Measurements from ENCODE around the gene NAGA. TPM values are rescaled to one million over a fixed set of nuclear protein-coding genes. Genes with fewer than 3 reads are reported as not detected.
A peak's percentile ranks its signal among the peaks of the same experiment; 100 is the strongest.
"Not testable (repeated sequence)": the region's sequence is repeated elsewhere in the genome, so short reads cannot be mapped to it uniquely, and the experiment has no call there.

The NAGA gene
- total and polyA plus RNA-seq, 2 donors (not counting 1 experiment from before 2014, with no cell fraction given): 24.5 to 43.4 TPM

DNA sequence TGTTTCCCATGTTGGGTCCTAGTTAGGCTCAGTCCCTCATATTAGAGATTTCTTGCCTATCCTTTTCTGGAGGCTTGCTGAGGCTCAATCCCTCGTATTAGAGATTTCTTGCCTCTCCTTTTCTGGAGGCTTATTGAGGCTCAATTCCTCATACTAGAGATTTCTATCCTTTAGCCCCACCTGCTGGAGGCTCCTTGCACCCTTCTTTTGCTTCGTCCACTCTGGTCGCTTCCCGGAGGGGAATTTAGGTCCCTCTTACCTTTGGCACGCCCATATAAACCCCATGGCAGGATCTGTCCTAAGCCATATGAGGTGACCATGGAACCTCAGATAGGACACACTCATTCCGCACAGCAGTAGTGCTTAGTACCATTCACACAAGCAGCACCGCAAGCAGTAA, 44.1 kb upstream of the NAGA start:
- no peak overlapping the region for H3K4me2 ChIP-seq (ENCODE audit: extremely low read depth, insufficient read depth, low read length)
- H3K9ac ChIP-seq (ENCODE audit: insufficient read depth, low read length): no peak overlapping the region
- no peaks in the 10 kb centered on the region for H4K20me1 ChIP-seq (ENCODE audit: control insufficient read depth, extremely low read depth, insufficient read depth, low read length)
- no peaks in the 10 kb centered on the region for H3K36me3 ChIP-seq (ENCODE audit: control insufficient read depth, insufficient read depth, low read length)
- H3K4me3 ChIP-seq (replicated peaks in 1 of 4; ENCODE audit: control extremely low read depth in 1 of 4, insufficient read depth in 1 of 4, low read depth in 3 of 4, low read length in 4 of 4): no peak overlapping the region
- peak in 1 of 2 donors; percentile 52 for DNase-seq (ENCODE audit: low read depth in 2 of 2)
- H3K27me3 ChIP-seq (ENCODE audit: control insufficient read depth, insufficient read depth, low read length): no peaks in the 10 kb centered on the region
- H3K27ac ChIP-seq (ENCODE audit: insufficient read depth, low read length): no peak overlapping the region
- TF ChIP-seq, protein P1, sequence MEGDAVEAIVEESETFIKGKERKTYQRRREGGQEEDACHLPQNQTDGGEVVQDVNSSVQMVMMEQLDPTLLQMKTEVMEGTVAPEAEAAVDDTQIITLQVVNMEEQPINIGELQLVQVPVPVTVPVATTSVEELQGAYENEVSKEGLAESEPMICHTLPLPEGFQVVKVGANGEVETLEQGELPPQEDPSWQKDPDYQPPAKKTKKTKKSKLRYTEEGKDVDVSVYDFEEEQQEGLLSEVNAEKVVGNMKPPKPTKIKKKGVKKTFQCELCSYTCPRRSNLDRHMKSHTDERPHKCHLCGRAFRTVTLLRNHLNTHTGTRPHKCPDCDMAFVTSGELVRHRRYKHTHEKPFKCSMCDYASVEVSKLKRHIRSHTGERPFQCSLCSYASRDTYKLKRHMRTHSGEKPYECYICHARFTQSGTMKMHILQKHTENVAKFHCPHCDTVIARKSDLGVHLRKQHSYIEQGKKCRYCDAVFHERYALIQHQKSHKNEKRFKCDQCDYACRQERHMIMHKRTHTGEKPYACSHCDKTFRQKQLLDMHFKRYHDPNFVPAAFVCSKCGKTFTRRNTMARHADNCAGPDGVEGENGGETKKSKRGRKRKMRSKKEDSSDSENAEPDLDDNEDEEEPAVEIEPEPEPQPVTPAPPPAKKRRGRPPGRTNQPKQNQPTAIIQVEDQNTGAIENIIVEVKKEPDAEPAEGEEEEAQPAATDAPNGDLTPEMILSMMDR (conservative IDR thresholded peaks at IDR 0.05 in 1 of 2, IDR thresholded peaks at IDR 0.05 in 1 of 2; ENCODE audit: low read depth in 1 of 2, low read length in 2 of 2): peak; percentile 31 to 47
- TF ChIP-seq EZH2 (IDR thresholded peaks at IDR 0.05; ENCODE audit: low read length, missing control alignments): no peak
- H3K79me2 ChIP-seq (ENCODE audit: control insufficient read depth, insufficient read depth, low read length): no peaks in the 10 kb centered on the region
- no peaks in the 10 kb centered on the region for H3K9me3 ChIP-seq (ENCODE audit: control insufficient read depth, insufficient read depth, low read depth, low read length)
- H2AFZ ChIP-seq (ENCODE audit: low read length): no peak overlapping the region
- no peaks in the 10 kb centered on the region for H3K4me1 ChIP-seq (ENCODE audit: control insufficient read depth, extremely low read depth, insufficient read depth, low read length)

DNA sequence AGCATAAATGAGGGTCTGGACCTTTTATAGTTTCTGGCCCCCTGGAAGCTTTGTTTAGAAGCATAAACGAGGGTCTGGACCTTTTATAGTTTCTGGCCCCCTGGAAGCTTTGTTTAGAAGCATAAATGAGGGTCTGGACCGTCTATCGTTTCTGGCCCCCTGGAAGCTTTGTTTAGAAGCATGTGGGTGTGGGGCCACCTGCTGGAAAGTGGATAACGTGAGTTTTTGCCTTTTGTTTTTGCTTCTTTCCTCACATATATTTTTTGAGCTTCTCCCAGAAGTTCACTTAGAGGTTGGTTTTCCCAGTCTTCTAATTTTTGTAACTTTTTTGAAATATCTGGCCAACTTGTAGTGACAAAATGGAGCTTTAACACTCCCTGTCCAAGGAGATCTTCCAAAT, 42.2 kb upstream of the NAGA start:
- TF ChIP-seq, protein P1 (conservative IDR thresholded peaks at IDR 0.05 in 1 of 2, IDR thresholded peaks at IDR 0.05 in 1 of 2; ENCODE audit: low read depth in 1 of 2, low read length in 2 of 2): peak in 1 of 2 donors; percentile 18
- DNase-seq (ENCODE audit: low read depth in 2 of 2): peak in 1 of 2 donors; percentile 15
- H4K20me1 ChIP-seq (ENCODE audit: control insufficient read depth, extremely low read depth, insufficient read depth, low read length): not testable (repeated sequence)

DNA sequence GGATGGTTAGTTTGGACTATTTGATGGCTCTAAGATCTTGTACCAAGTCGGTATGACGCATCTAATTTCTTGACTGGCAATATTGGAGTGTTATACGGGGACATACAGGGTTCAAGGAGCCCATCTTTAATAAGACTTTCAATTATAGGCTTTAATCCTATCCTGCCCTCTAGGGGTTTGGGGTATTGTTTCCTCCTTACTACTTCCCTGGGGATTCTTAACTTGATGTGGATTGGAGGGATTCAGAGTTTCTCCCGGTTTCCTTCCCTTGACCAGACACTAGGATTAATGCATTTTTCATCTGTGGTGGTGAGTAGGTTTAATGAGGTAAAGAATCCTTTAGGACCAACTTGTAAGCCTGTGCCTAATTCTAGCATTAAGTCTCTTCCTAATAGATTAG, 41.2 kb upstream of the NAGA start:
- no peaks in the 10 kb centered on the region for H3K79me2 ChIP-seq (ENCODE audit: control insufficient read depth, insufficient read depth, low read length)
- no peak overlapping the region for H2AFZ ChIP-seq (ENCODE audit: low read length)
- no peaks in the 10 kb centered on the region for H3K36me3 ChIP-seq (ENCODE audit: control insufficient read depth, insufficient read depth, low read length)
- no peak for TF ChIP-seq EZH2 (IDR thresholded peaks at IDR 0.05; ENCODE audit: low read length, missing control alignments)
- TF ChIP-seq, protein P1 (conservative IDR thresholded peaks at IDR 0.05 in 1 of 2, IDR thresholded peaks at IDR 0.05 in 1 of 2; ENCODE audit: low read depth in 1 of 2, low read length in 2 of 2): no peak
- H3K9me3 ChIP-seq (ENCODE audit: control insufficient read depth, insufficient read depth, low read depth, low read length): no peaks in the 10 kb centered on the region
- H4K20me1 ChIP-seq (ENCODE audit: control insufficient read depth, extremely low read depth, insufficient read depth, low read length): no peaks in the 10 kb centered on the region
- no peak overlapping the region for H3K4me3 ChIP-seq (replicated peaks in 1 of 4; ENCODE audit: control extremely low read depth in 1 of 4, insufficient read depth in 1 of 4, low read depth in 3 of 4, low read length in 4 of 4)
- H3K4me1 ChIP-seq (ENCODE audit: control insufficient read depth, extremely low read depth, insufficient read depth, low read length): no peaks in the 10 kb centered on the region
- no peak overlapping the region for H3K27ac ChIP-seq (ENCODE audit: insufficient read depth, low read length)
- no peak overlapping the region for H3K4me2 ChIP-seq (ENCODE audit: extremely low read depth, insufficient read depth, low read length)
- H3K27me3 ChIP-seq (ENCODE audit: control insufficient read depth, insufficient read depth, low read length): no peaks in the 10 kb centered on the region
- DNase-seq (ENCODE audit: low read depth in 2 of 2): no peak
- H3K9ac ChIP-seq (ENCODE audit: insufficient read depth, low read length): no peak overlapping the region

More for the DNA sequence above, 42.2 kb upstream of the NAGA start:
- not testable (repeated sequence) for H3K9ac ChIP-seq (ENCODE audit: insufficient read depth, low read length); H3K4me2 ChIP-seq (ENCODE audit: extremely low read depth, insufficient read depth, low read length); H3K9me3 ChIP-seq (ENCODE audit: control insufficient read depth, insufficient read depth, low read depth, low read length); H3K4me1 ChIP-seq (ENCODE audit: control insufficient read depth, extremely low read depth, insufficient read depth, low read length); H3K36me3 ChIP-seq (ENCODE audit: control insufficient read depth, insufficient read depth, low read length); H2AFZ ChIP-seq (ENCODE audit: low read length); H3K4me3 ChIP-seq (replicated peaks in 1 of 4; ENCODE audit: control extremely low read depth in 1 of 4, insufficient read depth in 1 of 4, low read depth in 3 of 4, low read length in 4 of 4); H3K79me2 ChIP-seq (ENCODE audit: control insufficient read depth, insufficient read depth, low read length); H3K27ac ChIP-seq (ENCODE audit: insufficient read depth, low read length); H3K27me3 ChIP-seq (ENCODE audit: control insufficient read depth, insufficient read depth, low read length)
